Activated CD4-positive, alpha-beta T cell treated with anti-CD3 and anti-CD28 coated beads for 48 hours (primary cell): ENCODE results near the gene TRIP10.

ENCODE experiments used
- DNase-seq: peaks from one replicate; pipeline ENCODE4 v3.0.0-alpha.2; 2020

The TRIP10 gene

DNA sequence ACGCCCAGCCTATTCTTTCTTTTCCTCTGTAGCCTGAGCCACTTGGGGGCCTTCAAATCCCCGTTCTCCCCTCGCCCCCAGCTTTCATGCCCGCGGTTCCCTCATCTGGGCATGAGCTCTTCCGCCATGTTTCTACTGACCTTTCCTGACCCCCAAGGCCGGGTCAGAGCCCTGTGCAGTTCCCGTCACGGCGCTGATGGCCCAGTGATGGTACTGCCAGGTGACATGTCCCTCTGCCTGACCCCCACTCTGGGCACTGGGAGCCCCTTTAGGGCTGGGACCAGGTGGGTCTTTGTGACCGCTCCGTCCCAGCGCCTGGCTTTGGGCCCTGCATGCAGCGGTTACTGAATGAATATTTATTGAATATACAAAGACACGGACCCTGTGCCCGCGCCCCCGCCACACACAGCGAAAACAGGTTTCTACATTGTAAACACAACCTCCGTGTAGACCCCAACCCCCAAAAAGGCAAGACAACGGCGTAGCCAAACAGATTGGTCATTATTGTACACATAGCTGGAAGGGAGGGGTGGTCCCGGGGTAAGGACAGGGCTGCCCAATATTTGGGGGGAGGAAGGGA is 9.8 kb upstream of the TRIP10 start:
- DNase-seq: no peak

DNA sequence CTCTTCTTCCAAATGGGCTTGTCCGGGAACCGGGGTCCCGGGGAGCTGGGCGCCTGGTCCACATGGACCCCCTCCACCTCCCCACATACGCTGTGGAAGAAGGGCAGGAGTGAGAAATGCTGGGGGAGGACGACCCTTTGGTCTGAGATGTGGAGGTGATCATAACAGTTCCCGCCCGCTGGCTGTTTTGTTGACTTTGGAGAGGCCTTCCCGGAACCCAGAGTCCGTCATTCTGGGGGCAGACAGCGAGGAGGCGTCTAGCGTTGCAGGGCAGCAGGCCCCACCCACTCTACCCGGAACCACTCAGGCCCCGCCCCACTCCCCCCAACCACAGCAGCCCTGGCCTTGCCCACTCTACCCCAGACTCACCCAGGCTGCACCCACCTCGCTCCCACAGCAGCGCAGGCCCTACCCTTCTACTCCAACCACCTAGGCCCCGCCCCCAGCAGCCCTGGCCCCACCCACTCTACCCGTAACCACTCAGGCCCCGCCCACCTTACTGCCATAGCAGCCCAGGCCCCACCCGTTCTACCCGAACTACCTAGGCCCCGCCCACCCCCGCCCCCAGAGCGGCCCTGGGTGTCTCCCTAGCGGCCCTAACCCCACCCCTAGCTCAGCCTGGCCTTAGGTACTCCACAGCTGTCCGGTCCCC is 9.2 kb upstream of the TRIP10 start:
- peak; percentile 80 for DNase-seq

DNA sequence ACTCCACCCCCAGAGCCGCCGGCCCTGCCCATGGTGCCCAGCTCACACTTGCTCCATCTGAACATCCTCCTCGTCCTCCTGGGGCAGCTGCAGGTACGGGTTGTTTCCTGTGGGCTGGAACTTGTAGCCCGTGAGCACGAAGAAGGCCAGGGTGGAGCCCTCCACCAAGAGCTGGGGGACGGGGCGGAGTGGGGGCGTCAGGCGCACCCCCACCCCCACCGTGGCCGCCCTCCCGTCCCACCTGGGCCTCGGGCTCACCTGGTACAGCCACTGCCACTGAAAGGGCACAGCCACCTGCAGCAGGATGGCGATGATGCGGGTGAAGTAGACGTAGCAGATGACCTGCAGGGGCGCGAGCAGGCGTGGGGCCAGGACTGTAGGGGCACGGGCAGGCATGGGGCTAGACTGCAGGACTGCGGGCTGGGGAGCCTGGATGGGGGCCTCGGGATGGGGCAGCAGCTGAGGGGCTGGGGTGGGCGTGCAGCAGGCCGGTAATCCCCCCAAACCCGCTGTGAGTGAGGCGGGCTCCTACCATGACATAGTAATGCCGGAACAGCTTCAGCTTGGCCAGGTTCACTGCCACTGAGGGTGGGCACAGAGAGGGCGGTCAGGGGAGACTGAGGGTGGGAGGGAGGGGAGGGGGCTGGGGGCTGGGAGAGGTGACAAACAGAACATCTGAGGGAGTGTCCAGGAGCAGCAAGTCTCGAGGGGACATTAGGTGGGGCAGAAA is 8.4 kb upstream of the TRIP10 start:
- DNase-seq: no peak

DNA sequence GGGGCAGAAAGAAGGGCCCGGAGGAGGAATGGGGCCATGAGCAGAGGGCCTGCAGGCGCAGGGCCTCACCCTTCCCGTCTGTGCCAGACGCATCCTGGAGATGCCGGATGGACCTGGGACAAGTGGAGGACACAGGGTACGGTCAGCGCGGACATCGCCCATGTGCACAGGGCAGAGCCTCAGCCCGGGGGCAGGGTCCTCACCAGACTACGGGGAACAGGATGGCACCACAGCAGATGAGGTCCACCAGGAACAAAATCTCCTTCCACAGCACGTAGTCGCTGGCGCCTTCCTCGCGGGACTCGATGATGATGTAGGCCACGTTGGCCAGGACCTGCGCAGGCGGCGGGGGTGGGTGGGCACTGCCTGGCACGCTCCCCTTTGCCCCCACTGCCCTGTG is 7.7 kb upstream of the TRIP10 start:
- no peak for DNase-seq

DNA sequence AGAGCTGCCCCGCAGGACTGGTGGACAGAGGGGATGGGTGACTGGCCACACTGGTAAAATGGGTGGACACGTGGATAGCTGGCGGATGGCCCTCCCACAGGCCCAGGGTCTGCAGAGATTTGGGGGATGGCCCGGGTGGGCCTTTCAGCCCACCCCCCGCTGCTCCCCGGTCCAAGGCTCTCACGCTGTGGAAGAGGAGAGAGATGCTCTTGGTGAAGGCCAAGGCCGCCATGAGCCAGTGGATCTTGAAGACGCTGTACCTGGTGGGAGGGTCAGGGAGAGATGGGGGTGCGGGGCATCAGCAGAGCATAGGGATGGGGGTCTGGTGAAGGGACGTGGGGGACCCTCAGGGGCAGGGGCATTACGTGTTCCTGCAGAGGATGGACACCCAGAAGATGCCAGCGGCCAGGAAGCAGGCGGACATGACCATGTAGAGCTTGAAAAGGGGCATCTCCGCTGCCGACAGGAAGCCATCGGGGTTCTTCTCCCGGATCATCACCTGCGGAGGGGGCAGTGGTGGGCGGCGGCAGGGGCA is 6.6 kb upstream of the TRIP10 start:
- DNase-seq: no peak

DNA sequence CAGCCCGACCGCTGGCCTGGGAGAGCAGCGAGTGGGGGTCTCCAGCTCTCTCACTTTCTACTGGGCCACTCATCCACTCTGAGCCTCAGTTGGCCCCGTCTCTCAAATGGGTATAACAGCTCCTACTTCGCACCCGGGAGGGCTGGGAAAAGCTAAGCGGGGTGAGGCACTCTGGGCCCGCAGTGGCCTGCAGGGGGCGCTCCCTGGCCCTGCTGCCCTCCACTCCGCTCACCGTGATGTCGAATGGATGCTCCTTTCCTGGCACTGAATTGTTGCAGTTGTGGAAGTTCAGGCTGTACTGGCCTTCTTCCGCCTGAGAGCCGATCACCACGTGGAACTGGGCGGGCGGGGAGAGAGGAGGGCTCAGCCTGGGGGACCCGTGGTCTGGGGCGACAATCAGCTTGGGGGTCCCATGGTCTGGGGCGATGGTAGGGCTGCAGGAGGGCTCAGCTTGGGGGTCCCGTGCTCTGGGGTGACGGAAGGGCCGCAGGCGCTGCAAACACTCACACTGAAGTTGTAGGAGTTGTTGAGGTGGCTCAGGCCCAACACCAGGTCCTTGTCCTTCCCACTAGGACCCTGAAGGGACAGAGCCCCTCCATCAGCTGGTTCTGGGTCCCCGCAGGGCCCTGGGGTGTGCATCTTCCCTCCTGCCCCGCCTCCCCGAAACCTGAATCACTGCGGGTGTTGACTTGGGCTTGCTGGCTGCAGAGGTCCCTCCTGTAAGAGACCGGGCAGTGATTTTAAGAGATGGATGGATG is 6.0 kb upstream of the TRIP10 start:
- DNase-seq: peak; percentile 53

DNA sequence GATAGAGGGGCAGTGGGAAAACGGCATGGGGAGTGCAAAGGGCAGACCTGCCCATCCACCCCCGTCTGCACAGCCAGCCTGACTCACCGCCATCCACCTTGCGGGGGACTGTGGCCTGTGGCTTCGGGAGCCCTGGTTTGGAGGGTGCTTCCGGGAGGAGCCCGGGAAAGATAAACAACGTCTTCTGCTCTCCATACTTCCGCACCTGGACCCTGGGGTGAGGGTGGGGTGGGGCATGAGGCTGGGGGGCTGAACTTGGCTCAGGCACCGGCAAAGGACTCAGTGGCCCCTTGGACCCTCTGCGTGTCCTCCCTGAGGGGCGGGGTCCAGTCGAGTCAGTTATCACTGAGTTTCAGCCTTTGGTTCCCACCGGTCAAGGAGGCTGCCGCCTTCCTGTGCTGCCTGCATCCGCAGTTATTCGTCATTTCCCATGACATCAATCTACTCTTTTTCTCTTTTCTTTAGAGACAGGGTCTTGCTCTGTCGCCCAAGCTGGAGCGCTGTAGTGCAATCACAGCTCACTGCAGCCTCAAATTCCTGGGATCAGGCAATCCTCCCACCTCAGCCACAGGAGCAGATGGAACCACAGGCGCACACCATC is 5.3 kb upstream of the TRIP10 start:
- DNase-seq: no peak

DNA sequence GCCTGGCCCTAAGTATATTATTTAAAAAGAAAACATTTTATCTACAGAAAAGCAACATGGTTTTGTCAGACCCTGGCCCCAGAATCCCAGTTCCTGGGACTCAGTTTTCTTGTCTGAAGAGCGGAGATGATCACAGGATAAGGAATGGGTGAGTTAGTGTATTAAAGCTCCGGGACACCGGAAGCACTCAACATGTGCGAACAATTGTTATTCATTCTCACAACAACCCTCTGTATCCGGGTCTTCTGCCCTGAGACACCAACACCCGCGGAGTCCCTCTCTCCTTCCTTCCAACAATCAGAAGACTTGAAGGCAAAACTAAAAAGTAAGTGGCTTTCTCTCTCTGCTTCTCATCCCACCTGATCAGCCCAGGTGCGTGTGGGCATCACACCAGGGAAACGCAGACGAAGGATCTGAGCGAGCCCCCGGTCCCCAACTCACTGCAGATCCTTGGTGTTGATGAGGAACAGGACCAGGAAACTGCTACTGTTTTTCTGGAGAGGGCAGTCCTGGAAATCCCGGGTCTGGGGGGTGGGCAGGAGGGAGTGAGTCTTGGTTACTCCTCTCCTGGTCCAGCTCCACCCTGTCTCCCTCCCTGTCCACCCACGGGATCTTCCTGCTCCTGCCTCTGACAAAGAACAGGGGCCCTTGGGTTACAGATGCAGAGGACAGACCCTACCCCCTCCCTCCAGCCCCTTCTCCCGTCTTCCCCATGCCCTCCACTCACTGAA is 4.1 kb upstream of the TRIP10 start:
- no peak for DNase-seq

DNA sequence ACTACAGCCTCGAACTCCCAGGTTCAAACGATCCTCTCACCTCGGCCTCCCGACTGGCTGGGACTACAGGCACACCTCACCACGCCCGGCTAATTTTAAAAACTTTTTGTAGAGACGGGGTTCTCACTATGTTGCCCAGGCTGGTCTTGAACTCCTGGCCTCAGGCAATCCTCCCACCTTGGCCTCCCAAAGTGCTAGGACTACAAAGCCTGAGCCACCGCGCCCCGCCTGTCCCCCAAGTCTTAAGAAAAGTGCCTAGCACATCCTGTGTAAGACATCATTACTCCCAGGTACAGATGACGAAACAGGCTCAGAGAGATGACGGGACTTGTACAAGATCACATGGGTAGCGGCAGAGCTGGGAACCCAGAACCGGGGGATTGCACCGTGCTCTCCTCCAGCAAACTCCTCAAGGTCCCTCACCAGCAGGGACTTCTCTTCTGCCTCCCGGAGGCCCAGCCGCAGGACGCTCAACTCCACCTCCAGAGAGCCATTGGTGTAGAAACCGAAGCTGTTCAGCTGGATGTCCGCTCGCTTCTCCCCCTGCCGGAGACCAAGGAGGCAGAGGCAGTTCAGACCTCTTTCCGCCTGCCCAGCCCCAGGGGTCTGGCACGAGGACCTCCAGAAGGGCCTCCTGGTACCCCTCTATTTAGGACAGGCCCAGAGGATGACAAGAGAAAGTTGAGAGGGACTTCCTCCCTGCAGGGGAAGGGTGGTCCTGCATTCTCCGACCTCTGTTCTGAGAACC is 3.1 kb upstream of the TRIP10 start:
- peak; percentile 79 for DNase-seq

DNA sequence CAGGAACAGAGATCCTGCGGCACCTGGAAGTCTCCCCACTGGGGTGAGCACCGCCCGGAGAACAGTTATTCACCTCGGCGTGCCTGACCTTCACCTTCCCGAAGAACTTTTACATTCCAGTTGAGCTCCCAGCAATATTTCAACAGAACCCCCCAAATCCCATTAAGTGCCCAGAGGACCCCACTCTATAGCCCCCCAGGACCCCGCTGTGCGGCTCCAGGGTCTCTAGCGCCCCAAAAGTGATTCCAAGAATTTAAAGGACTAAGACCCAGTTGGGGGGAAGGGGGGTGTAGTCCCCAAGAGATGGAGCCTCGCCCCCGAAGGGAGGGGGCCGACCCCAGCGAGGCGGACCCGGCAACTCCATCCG is 2.6 kb upstream of the TRIP10 start:
- no peak for DNase-seq

DNA sequence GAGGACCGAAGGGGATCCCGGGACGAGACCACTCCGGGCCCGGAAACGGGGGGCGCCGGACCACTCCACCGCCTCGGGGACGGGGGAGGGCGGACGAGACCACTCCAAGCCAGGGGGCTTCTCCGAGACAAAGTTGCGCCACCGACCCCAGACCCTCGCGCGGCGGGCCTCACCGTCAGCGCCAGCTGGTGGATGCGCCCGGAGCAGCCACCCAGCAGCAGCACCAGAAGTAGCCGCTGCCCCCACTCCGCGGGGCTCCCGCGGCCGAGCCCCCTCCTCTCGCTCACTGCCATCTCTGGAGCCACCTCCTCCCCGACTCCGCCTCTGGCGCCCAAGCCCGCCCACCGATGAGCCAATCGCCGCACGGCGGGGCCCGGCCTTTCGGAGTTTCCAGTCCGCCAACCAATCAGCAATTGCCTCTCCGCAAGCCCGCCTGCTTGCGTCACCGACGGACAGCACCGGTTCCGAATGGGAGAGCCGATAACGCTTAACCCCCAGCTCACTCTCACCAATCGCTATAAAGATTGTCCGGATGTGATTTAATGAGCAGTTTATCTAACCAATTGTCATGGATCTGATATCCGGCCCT is 2.1 kb upstream of the TRIP10 start, which contains the start of gene GPR108:
TSS of gene GPR108 (minus strand) at position 297 of the 589 bp plus-strand sequence. CDS start at position 293, 4 bp downstream.
- peak; percentile 99 for DNase-seq

DNA sequence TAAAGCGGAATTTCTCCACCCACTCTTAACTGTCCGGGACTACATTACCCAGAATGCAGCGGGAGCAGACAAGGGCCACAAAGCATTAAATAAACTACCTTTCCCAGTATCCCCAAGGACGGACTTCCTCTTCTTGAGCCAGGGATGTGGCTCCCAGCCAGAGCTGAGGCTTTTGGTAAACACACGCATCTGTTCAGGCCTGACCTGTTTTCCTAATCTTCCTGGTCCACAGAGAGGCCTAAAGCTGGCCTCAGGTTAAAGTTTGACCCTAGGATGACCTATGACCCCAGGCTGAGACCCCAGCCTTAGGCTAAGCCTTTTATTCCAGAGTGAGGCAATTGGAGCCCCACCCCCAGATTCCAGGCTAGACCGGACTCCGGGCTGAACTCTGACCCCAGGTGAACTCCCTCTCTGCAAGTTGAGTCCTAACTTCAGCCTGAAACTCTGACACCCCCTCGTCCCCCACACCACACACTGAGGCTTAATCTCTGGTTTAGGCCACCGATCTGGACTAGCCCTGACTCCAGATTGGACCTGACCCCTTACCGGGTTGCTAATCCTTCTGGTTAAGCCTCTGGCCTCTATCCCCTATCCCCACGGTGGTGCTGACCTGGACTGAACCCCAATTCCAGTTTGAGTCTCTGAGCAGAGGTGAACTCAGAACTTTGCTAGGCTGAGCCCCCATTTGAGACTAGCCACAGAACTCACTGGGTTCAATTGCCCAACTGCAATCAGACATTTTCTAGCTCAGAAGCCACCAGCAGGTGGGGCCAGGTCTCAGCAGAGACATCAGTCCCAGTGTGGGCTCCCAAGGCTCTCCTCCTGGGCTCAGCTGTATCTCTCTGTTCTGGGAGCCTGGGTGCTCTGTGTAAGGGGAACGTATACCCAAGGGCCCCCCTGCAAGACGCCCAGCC is 1.4 kb upstream of the TRIP10 start:
- DNase-seq: peak; percentile 88

DNA sequence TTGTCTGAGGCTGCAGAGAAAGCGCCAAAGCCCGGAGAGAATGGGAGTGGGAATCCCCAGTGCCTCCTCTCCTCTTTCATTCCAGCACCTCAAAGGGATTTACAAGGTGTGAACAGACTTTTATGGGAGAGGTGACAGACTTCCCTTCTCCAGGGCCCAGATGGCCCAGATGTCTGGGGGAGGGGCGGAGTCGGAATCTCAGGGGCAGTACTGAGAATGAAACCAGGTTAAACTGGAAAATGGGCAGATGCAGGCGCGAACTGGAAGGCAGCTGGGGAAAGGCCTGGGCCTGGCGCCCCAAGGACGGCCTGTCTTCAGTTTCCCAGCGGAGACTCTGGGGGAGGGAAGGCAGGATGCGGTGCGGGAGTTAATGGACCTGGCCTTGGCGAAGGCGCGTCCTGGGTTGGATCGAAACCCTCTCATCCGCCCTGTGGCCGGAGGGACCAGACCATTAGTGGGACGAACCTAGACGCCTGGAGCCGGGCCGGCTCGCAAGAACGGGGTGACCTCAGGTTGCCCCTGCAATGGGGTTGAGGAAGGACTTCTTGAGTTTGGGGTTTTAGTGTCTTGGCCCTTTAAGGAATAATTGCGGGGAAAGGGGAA is 592 bp upstream of the TRIP10 start:
- peak; percentile 38 for DNase-seq

DNA sequence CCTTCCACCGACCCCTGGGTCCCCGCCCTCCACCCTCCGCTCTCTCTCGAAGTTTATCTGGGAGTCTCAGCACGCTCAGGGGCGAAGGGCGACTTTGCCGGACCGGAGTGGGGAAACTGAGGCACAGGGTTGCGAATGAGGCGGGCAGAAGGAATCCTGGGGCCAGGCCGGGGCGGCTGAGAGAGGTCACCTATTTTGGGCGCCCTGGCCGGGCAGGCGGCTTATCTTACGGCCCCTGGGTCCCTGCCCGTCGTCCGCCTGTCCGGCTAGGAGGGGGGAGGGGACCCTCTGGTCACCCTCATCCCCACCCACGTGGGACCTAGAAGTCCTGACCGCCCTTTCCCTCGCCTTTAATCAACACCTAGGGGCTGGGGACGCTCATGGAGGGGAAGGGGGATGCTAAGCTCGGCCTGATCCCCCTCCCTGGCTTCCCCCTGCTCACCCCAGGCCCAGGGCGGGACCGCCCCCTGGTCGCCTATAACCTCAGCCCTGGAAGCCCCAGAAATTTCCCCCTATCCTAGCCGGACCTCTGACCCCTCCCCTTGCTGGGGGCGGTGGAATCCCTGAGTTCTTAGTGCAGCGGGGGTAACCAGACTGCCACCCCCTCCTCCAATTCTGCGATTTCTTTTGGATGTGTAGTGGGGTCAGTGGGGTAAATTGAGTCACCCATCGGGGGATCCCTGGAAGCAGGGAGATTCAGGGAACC is 556 bp downstream of the TRIP10 start:
- DNase-seq: peak; percentile 31

DNA sequence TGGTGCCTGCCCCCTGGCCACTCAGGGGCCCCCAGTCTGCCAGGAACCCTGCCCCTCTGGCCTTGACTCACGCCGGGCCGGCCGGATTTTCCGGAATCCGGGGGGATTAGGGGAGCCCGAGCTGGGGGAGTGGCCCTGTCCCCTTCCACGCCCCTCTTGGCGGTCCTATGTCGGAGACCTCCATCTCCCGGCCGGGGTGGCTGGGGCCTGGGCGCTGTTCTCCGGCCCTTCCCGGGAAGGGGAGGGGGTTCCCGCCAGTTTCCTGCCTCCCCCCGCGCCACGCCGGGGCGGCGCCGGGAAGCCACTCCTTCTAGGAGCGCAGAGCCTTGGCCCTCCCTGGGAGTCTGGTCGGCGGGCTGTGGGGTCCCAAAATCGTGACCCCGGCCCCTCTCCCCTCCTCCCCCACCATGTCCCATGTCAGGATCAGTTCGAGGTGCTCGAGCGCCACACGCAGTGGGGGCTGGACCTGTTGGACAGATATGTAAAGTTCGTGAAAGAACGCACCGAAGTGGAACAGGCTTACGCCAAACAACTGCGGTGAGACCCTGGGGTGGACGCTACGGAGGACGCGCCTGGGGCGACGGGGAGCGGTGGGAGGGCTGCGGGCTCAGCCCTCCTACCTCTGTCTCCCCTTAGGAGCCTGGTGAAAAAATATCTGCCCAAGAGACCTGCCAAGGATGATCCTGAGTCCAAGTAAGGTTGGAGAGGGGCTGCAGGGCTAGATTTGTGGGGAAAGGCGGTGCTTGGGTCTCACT is 1.3 kb downstream of the TRIP10 start:
- no peak for DNase-seq

DNA sequence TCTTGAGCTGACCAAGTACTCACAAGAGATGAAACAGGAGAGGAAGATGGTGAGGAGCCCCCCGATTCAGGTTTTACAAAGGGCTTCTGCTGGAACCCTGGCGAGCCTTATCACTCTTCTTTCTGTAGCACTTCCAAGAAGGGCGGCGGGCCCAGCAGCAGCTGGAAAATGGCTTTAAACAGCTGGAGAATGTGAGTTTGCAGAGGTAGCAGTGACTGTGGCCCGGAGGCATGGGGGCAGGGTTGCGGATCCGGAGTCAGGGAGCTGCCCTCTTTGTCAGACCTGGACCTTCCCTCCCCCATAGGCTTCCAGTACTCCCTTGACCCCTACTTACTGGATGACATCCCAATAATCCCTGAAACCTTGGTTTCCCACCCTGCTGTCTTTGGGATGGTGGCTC is 3.6 kb downstream of the TRIP10 start:
- DNase-seq: no peak

DNA sequence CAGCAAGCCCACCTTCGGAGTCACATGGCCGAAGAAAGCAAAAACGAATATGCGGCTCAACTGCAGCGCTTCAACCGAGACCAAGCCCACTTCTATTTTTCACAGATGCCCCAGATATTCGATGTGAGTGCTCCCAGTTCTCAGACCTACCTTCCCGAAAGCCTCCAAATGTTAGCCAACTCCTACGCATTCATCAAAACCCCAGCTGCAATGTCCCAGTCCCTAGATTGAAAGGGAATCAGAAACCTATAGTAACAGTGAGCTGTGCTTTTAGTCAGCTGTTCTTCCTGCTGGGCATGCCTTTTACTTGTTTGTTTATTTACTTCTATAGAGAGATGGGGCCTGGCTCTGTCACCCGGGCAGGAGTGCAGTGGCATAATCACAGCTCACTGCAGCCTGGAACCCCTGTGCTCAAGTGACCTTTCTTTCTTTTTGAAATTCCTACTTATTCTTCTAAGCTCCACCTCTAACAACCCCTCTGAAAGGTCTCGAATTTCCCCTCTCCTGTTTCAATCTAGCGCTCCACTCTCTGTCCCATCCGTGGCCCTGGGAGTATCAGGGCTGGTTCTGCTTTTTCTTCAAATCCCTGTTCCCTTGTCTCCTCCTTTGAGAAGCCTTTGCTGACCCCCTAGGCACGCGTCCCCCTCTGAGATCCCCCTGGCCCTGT is 4.4 kb downstream of the TRIP10 start:
- DNase-seq: no peak
